ENCODE measurements around the gene PCSK2.

Gene PCSK2

DNA sequence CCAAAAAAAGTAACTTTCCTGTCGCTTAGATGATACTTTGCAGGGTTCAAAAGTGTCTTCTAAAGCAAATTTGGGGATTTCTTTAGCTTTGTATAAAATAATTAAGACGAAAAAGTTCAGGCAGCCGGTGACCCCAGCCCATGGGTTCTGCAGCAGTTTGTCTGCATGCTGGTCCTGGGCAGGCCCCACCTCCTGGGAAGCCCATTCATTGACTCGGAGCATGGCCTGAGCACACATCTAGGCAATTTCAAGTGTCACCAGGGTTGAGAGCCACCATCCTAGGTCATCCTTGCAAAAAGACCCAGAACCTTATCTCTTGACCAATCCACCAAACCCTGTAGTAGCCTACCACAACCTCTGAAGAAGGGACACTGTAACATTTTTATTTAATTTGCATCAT is 283.7 kb downstream of the PCSK2 start:
- no peak for DNase-seq

DNA sequence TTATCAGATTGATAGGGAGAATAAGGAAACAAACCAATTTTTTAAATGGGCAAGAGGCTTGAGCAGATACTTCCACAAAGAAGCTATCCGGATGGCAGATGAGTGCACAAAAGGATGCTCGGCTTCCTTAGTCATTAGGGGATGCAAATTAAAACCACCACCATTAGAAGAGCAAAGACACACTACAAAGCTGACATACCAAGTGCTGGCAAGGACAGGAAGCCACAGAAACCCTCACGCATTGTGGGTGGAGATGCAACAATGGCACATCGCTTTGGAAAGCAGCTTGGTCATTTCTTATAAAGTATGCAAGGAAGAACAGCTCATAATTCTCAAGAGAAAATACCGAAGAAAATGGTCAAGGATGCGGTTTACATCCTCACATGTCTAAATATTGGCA is 284.6 kb downstream of the PCSK2 start:
- no peak for DNase-seq

DNA sequence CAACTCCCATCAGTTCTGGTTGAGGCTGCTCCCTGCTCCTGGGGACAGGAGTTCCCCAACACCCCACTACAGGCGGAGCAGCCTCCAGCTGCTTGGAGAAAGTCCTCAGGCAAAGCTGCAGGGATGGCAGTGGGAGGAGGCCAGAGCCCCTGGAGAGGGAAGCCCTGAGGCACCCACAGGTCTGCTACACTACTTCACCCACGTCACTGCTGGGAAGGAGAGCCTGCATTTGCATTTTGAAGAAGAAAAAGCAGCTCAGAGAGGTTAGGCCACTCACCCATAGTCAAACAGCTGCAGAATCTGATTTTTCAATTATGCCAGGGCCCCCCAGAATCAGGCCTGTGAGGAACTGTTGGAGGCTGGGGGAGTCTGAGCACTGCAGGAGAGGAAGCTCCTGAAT is 287.1 kb downstream of the PCSK2 start:
- no peak for DNase-seq

DNA sequence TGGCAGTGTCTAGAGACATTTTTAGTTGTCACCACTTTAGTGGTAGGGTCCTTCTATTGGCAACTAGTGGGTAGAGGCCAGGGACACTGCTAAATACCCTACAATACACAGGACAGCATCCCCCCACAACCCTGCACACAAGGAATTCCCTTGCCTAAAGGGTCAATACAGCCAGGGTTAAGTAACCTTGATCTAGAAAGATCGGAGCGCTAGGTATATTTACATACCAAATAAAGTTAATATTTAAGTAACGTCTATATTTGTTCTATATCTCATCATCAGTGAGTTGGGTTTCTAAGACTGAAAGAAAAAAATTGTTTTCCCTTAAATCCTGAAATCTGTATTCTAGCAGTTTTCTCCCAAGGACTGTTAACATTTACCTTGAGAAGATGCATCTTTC is 288.2 kb downstream of the PCSK2 start:
- no peak for DNase-seq

DNA sequence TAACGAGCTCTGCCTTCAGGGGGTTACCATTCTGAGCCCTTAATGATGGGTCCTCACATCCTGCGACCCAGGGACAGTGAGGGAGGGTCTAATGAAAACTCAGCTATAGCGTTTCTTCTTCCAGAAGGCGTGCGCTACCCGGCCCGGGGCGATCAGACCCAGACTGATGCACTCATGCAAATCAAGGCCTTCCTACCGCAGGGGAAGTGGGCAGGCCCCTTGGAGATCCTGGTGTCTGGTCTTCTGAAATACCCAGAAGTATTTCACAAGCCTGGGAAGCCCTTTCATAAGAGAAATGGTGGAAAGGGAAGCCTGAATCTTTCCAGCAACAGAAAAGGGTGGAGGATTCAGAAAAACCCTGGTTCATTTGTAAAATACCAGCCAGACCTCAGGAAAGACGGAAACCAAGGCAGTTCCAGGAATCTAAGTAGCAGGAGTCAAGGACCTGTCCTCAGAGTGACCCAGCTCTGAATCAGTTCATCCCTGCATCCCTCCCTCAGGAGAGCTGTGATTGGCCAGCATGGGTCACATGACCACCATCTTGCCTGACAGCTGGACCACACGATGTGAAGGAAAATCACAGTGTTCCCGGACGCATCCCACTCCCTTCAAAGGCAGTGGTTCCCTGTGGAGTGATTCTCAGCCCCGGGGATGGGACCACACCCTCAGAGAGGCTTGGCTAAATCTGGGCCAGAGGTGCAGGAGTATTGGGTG is 291.7 kb downstream of the PCSK2 start:
- no peak for DNase-seq

DNA sequence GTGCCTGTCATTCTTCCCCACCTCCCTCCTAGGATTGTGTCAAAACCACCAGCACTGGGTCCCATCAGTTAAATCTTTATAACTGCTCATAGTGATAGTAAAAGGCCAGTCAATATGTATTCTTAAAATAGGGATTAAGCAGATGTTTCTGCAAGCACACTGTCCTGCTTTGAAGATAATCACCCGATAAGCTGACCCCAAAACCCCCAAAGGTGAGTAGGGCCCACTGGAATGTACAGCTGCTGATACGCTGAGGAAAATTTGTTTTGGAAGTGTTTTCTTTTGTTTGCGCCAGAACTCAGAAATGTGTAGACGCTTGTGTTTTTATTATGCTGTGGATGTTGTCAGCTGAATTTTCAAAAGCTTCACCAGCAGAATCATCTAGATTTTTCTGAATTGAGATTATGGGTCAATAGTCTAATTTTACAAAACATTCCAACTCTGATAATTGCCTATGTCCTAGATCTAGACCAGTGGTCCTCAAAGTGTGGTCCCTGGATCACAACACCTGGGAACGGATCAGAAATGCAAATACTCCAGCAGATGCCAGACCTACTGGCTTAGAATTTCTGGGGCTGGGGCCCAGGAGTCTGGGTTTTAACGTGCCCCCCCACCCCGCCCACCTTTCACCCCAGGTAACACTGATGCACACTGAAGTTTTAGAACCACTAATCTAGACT is 292.9 kb downstream of the PCSK2 start:
- DNase-seq, result no peak

DNA sequence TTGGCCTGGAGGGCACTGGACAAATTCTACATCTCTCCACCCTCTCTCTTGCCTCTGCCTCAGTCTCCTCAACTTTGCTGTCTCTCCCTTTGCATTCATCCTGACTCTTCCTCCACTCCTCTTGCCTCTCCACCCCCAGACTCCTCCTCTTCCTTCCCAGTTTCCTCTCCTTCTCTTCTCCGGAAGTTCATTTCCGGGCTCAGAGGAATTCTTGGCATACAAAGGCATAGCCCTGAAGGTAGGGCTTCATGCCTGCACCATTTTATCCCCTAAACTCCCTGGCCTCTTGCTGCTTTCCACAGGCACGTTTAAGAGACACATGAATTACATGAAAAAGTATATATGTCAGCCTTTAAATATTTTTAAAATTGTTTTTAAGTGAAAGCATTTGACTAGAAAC is 293.7 kb downstream of the PCSK2 start:
- no peak for DNase-seq

DNA sequence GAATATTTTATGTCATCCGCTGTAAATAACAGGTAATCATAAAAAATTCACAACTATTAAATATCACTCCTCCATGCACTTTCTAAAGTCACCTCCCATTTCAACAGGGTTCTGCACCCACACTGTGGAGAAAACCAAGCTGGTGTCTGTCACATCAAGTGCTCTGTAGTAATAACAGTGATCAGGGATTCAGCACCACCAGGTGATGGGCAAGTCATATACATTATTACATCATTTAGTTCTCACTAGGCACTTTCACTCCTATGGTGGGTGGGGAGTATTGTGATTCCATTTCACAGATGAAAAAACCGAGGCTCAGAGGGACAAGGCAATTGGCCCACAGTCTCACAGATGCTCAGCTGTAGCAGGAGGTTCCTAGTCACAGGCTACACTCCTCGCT is 295.7 kb downstream of the PCSK2 start:
- no peak for DNase-seq

DNA sequence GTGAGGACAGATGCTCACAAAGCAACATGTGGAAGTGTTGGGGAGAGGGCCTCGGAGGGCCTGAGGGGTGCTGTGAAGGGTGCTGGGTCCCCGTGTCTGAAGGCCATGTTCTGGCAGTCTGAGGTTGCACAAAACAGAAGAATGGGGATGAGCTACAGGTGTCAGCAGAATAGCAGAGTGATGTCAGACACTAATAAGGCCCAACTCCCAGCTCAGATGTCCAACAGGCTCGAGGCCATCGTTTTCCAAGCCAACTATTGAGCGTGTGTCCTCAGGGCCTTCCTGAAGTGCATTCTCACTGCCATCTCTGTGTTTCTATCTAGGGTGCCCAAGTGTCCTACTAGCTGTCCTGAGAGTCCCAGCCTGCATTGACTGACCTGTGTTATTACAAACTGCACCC is 296.5 kb downstream of the PCSK2 start:
- no peak for DNase-seq

DNA sequence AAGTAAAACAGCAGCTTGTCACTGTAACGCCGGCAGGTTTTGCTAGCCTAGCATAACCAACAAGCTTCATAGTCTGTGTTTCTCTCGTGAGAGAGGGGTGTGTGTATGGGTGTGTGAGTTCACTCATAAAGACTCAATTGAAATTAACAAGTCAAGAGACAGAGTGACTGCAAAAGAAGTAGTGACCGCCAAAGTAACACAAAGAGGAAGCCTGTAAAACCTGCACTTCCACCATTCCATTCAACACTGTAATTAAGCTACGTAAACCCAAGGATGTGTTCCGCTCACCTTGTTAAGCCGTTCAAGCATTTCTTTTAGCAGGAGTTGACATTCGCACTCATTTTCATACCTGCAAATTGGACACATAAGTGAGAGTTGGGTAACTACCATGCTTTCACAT is 297.7 kb downstream of the PCSK2 start:
- no peak for DNase-seq

DNA sequence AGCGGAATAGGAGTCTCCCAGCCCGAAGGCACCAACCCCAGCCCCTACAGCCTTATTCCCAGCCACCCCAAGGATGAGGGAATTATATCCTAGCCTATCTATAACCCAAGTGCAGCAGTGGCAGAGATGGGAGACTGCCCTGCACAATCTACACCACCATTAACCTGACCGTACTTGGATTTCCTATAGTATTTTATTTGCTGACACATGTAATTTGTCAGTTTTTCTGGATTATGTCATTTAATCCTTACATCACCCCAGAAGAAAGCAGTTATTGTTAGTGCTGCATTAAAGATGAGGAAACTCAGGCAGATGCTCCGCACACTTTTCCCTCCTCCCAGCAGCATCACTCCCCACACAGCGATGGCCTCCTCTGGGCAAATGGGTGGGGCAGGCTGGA is 298.3 kb downstream of the PCSK2 start:
- no peak for DNase-seq

DNA sequence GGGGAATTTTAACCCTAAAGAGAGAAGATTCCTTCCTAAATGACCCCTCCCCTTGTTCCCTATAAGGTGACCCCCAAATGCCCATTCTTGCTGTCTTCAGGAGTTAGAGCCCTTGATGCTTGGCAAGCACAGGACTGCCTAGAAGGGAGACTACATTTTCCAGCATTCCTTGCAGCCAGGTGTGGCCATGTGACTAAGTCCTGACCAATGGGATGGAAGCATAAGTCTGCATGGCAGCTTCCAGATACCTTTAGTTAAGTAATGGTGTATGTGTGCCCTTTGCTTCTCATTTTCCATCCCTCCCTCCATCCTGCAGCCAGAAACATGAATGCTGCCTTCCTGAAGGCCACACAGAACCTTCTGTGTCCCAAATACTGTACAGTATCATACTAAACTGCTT is 298.8 kb downstream of the PCSK2 start:
- peak; percentile 13 for DNase-seq

DNA sequence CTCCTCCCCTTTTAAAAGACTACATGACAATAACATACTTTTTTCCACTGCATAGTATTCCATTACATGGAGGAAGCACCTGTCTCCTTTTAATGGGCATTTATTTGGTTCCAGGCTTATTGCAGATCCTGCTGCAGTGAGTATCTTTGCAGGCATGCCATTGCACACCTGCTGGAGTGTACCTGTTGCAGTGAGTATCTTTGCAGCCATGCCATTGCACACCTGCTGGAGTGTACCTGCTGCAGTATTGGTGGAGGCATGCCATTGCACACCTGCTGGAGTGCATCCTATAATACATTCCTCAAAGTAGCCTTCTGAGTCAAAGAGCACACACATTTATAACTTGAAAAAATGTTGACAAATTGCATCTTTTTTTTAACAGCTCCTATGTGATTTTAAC is 302.7 kb downstream of the PCSK2 start:
- DNase-seq, result no peak

DNA sequence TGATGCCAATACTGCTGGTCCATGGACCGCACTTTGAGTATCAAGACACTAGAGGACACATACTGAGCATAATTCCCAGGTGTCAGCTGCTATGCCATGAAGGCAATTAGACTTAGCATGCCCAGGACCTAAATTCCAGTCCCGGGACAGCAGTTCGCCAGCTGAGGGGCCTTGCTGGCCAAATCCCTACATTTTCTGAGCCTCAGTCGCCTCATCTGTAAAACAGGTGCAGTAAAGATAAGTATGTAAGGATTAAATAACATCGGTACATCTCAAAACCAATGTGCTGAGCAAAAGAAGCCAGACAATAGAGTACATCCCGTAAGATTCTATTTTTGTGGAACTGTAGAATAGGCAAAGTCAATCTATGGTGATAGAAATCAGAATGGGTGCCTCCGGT is 303.3 kb downstream of the PCSK2 start:
- DNase-seq, result no peak

DNA sequence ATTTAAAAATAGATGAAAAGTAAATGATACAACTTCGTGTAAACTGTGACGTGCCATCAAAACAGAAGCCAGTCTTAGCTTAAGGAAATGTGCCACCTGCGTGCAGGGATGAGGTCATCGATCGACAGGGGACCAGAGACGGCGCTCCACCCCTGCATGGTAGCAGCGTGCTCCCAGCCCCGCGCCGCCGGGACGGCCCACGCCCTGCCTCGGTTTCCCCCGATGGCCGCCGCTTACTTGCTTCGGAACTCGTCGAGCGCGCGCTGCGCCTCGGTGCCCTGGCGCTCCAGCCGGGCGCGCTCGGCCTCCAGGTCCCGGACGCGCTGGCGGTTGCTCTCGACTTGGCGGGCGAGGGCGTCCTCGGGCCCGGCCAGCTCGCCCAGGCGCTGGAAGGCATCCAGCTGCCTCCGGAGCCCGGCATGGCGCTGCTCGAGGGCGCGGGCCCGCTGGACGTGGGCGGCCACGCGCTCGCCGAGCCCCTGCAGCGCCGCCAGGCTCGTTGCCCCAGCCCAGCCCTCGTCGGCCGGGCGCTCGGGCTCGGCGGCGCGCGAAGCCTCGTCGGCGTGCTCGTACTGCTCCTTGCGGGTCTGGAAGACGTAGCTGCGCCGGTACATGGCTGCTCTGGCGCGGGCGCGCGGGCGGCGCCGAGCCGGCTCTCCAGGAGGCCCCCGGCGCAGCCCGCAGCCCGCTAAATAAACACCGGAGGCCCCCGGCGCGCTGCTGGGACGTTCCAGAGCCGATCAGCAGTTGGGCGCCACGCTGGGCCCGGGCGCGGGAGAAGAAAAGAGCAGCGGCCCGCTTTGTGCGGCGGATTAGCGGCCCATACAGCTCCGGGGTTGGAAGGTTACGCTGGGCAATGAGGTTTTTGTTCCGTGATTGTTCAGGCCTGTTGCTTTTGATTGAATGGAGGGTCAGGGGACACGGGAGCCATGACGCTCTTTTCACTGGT is 304.1 kb downstream of the PCSK2 start, which contains the start of gene BFSP1:
Gene BFSP1, minus strand, starts transcription at position 664 of the 949 bp plus-strand sequence. Its CDS starts 50 bp downstream, at position 614.
- DNase-seq, result peak; percentile 64

DNA sequence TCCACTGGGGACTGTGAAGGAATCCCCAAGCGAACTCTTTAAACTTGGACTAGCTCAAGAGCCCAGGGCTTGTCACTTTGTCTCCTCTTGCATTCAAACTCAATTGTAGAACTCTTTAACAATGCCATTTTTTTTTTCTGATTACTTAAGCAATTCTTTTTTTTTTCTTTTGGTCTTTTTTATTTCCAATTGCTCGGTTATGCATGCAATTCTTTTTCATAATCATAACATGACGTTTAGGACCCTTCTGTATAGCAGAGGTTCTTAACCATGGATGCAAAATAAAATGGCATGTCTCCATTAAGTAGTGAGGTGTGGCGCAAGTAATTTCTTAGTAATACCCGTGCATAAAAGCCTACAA is 304.8 kb downstream of the PCSK2 start:
- no peak for DNase-seq

DNA sequence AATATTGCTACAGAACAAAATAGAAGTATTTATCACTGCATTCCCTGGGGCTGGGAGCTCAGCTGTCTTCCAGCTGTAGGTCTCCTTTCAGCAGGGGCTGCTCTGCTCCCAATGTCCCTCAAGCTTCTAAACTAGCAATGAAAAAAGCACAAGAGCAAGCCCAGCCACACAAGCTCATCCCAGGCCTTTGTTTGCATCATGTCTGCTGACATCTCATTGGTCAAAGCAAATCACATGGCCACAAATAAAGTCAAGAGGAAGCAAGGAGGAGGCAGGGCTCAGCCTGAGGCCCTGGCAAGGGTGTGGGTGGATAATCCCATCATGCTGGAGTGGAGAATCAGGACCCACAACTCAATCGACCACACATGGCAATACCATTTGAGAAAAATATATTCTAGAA is 306.6 kb downstream of the PCSK2 start:
- DNase-seq, result no peak

DNA sequence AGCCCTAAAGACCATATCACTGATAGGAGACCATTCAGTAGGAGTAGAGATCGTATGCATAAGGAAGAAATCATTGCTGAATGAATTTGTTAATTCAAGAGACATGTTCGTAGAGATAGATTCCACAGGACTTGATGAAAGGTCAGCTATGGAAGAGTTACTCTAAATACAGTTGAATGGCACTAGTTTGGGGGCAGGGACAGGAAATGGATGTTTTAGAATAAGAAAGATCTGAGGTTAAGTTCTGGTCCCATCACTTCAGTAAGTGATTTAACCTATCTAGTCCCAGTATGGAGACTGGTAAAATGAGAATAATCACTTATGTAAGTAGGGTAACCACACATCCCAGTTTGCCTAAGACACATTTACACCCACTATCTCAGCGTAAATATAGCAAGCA is 307.2 kb downstream of the PCSK2 start:
- DNase-seq, result no peak
